ENCODE results near the gene PODNL1.
"Not testable (repeated sequence)": the region's sequence is repeated elsewhere in the genome, so short reads cannot be mapped to it uniquely, and the experiment has no call there.

The PODNL1 gene

GRCh38 chr19:13929340-13929739 is 8.9 kb downstream of the PODNL1 start:
- Histone ChIP-seq H3K36me3 (peaks cover 37% of the 10 kb centered on the region), H3K27me3 (ENCODE audit: insufficient read depth, low read depth, severe bottlenecking) (no peaks in the 10 kb centered on the region), H3K9me3 (ENCODE audit: severe bottlenecking) (no peaks in the 10 kb centered on the region), H3K4me3 (ENCODE audit: low read depth, low read length) (no peak overlapping the region), H3K27ac (no peak overlapping the region)
- TF ChIP-seq CTCF (IDR thresholded peaks at IDR 0.05; ENCODE audit: low read depth, low read length) = no peak
- no peak for DNase-seq

GRCh38 chr19:13926715-13927114 is 11.5 kb downstream of the PODNL1 start:
- Histone ChIP-seq H3K27ac (no peak overlapping the region), H3K36me3 (peaks cover 59% of the 10 kb centered on the region), H3K27me3 (ENCODE audit: insufficient read depth, low read depth, severe bottlenecking) (no peaks in the 10 kb centered on the region), H3K4me3 (ENCODE audit: low read depth, low read length) (no peak overlapping the region), H3K9me3 (ENCODE audit: severe bottlenecking) (no peaks in the 10 kb centered on the region)
- no peak for DNase-seq
- TF ChIP-seq CTCF (IDR thresholded peaks at IDR 0.05; ENCODE audit: low read depth, low read length) = no peak

GRCh38 chr19:13926010-13926409 is 12.2 kb downstream of the PODNL1 start:
- Histone ChIP-seq H3K9me3 (ENCODE audit: severe bottlenecking) (peaks cover under 1% of the 10 kb centered on the region), H3K4me3 (ENCODE audit: low read depth, low read length) (no peak overlapping the region), H3K36me3 (peaks cover 66% of the 10 kb centered on the region), H3K27ac (no peak overlapping the region), H3K27me3 (ENCODE audit: insufficient read depth, low read depth, severe bottlenecking) (no peaks in the 10 kb centered on the region)
- TF ChIP-seq CTCF (IDR thresholded peaks at IDR 0.05; ENCODE audit: low read depth, low read length) = no peak
- no peak for DNase-seq

GRCh38 chr19:13923194-13923987 is 14.8 kb downstream of the PODNL1 start:
- Histone ChIP-seq H3K27ac (no peak overlapping the region), H3K4me3 (ENCODE audit: low read depth, low read length) (no peak overlapping the region), H3K9me3 (ENCODE audit: severe bottlenecking) (peaks cover 5% of the 10 kb centered on the region), H3K36me3 (peaks cover 81% of the 10 kb centered on the region), H3K27me3 (ENCODE audit: insufficient read depth, low read depth, severe bottlenecking) (no peaks in the 10 kb centered on the region)
- no peak for DNase-seq
- no peak for TF ChIP-seq CTCF (IDR thresholded peaks at IDR 0.05; ENCODE audit: low read depth, low read length)

- H3K36me3 ChIP-seq = peaks cover 80% of the 10 kb centered on the region
- not testable (repeated sequence) for DNase-seq; H3K27ac ChIP-seq; H3K27me3 ChIP-seq (ENCODE audit: insufficient read depth, low read depth, severe bottlenecking); H3K4me3 ChIP-seq (ENCODE audit: low read depth, low read length); H3K9me3 ChIP-seq (ENCODE audit: severe bottlenecking)
These were observed 16.1 kb downstream of the PODNL1 start for GRCh38 chr19:13922118-13922517.

GRCh38 chr19:13920940-13921747 is 17.1 kb downstream of the PODNL1 start:
- peaks cover 72% of the 10 kb centered on the region for H3K36me3 ChIP-seq
- no peak overlapping the region for H3K4me3 ChIP-seq (ENCODE audit: low read depth, low read length)
- DNase-seq = peak; percentile 51
- H3K9me3 ChIP-seq (ENCODE audit: severe bottlenecking) = peaks cover 5% of the 10 kb centered on the region
- TF ChIP-seq CTCF (IDR thresholded peaks at IDR 0.05; ENCODE audit: low read depth, low read length) = no peak
- H3K27me3 ChIP-seq (ENCODE audit: insufficient read depth, low read depth, severe bottlenecking) = no peaks in the 10 kb centered on the region
- peak overlapping the region; percentile 35; the same call in 1 of the 2 replicates for H3K27ac ChIP-seq

All from WERI-Rb-1 (cell line).